CD14-positive monocyte (primary cell): ENCODE results near the gene IRF6. TPM values are rescaled to one million over a fixed set of nuclear protein-coding genes. Genes with fewer than 3 reads are reported as not detected.

Experiments
- DNase-seq, 3 donors: peaks; one replicate each; pipeline ENCODE4 v3.0.0-alpha.2; 2011 to 2022
- H2AFZ ChIP-seq: 2 replicates; pipeline ENCODE4 v1.6.0; 2012; ENCODE audit warnings: mild to moderate bottlenecking, low read depth, low read length, inconsistent platforms; ENCODE audit not compliant: insufficient read depth, poor library complexity, severe bottlenecking
- H3K27ac ChIP-seq, 2 donors: 1 replicate in 1 of 2; 2 replicates in 1 of 2; pipeline ENCODE4 v1.5.1; 2012 to 2013; ENCODE audit warnings: low read length in 2 of 2, control low read depth in 1 of 2, inconsistent platforms in 1 of 2, low read depth in 1 of 2, mild to moderate bottlenecking in 1 of 2
- H3K27me3 ChIP-seq, 2 donors: one replicate each; pipeline versions ENCODE4 v1.6.0 to v1.6.1; 2011 to 2013; ENCODE audit warnings: low read length in 2 of 2; ENCODE audit not compliant: control insufficient read depth in 2 of 2, insufficient read depth in 2 of 2
- H3K36me3 ChIP-seq, 2 donors: replicated peaks in 1 of 2; 1 replicate in 1 of 2; 2 replicates in 1 of 2; pipeline versions ENCODE4 v1.5.1 to v1.6.1; 2012 to 2013; ENCODE audit warnings: low read length in 2 of 2, control low read depth in 1 of 2, inconsistent platforms in 1 of 2, mild to moderate bottlenecking in 1 of 2; ENCODE audit not compliant: insufficient read depth in 2 of 2, control insufficient read depth in 1 of 2
- H3K4me1 ChIP-seq, 2 donors: 1 replicate in 1 of 2; 2 replicates in 1 of 2; pipeline versions ENCODE4 v1.5.1 to v1.6.1; 2012 to 2013; ENCODE audit warnings: low read length in 2 of 2, control low read depth in 1 of 2, inconsistent platforms in 1 of 2, mild to moderate bottlenecking in 1 of 2, moderate library complexity in 1 of 2; ENCODE audit not compliant: insufficient read depth in 2 of 2, control insufficient read depth in 1 of 2
- H3K4me2 ChIP-seq: replicated peaks from 2 replicates; pipeline ENCODE3; 2012; ENCODE audit warnings: low read length, moderate library complexity, mild to moderate bottlenecking; ENCODE audit not compliant: poor library complexity, severe bottlenecking; ENCODE audit errors: extremely low read depth
- H3K4me3 ChIP-seq, 3 experiments: fragments of 200-600 bp in 1 of 3; sonication (generic) in 1 of 3; replicated peaks in 1 of 3; 1 replicate in 2 of 3; 2 replicates in 1 of 3; pipeline ENCODE4 v1.5.1; 2011 to 2013; ENCODE audit warnings: low read length in 3 of 3, mild to moderate bottlenecking in 3 of 3, control low read depth in 2 of 3, low read depth in 2 of 3, inconsistent platforms in 1 of 3, moderate library complexity in 1 of 3
- H3K79me2 ChIP-seq: 2 replicates; pipeline ENCODE4 v1.6.0; 2012; ENCODE audit warnings: mild to moderate bottlenecking, control low read depth, inconsistent platforms, low read length, moderate library complexity; ENCODE audit not compliant: insufficient read depth
- H3K9ac ChIP-seq: 2 replicates; pipeline ENCODE4 v1.6.0; 2017; ENCODE audit warnings: low read length, mild to moderate bottlenecking; ENCODE audit not compliant: insufficient read depth, poor library complexity, severe bottlenecking
- H3K9me3 ChIP-seq, 2 donors: replicated peaks in 1 of 2; 1 replicate in 1 of 2; 2 replicates in 1 of 2; pipeline versions ENCODE4 v1.5.1 to v1.6.1; 2012 to 2013; ENCODE audit warnings: low read length in 2 of 2, control low read depth in 1 of 2; ENCODE audit not compliant: control insufficient read depth in 1 of 2, insufficient read depth in 1 of 2
- H4K20me1 ChIP-seq: 2 replicates; pipeline ENCODE4 v1.6.0; 2012; ENCODE audit warnings: mild to moderate bottlenecking, low read length, control low read depth, moderate library complexity; ENCODE audit not compliant: insufficient read depth
- H3K27ac Mint-ChIP-seq, 7 donors: one replicate each; pipeline ENCODE4 v1.8.0; 2020; ENCODE audit warnings: mild to moderate bottlenecking in 7 of 7, mixed read lengths in 7 of 7, moderate library complexity in 6 of 7, inconsistent platforms in 2 of 7
- H3K27me3 Mint-ChIP-seq, 3 donors: one replicate each; pipeline ENCODE4 v1.8.0; 2021 to 2022; ENCODE audit warnings: low read depth in 3 of 3, mild to moderate bottlenecking in 3 of 3, mixed read lengths in 3 of 3, moderate library complexity in 3 of 3, inconsistent platforms in 1 of 3
- H3K36me3 Mint-ChIP-seq, 2 donors: one replicate each; pipeline ENCODE4 v1.8.0; 2020; ENCODE audit warnings: mixed read lengths in 2 of 2, inconsistent platforms in 1 of 2, mild to moderate bottlenecking in 1 of 2
- H3K4me1 Mint-ChIP-seq: one replicate; pipeline ENCODE4 v1.8.0; 2020; ENCODE audit warnings: mild to moderate bottlenecking, mixed read lengths
- H3K4me3 Mint-ChIP-seq, 2 donors: one replicate each; pipeline ENCODE4 v1.8.0; 2020; ENCODE audit warnings: mild to moderate bottlenecking in 2 of 2, mixed read lengths in 2 of 2, moderate library complexity in 1 of 2
- H3K9me3 Mint-ChIP-seq, 7 donors: one replicate each; pipeline ENCODE4 v1.8.0; 2020 to 2022; ENCODE audit warnings: mixed read lengths in 7 of 7, mild to moderate bottlenecking in 6 of 7, moderate library complexity in 6 of 7, inconsistent platforms in 2 of 7
- CTCF ChIP-seq: fragments of 200-600 bp; IDR thresholded peaks from one replicate; pipeline ENCODE4 v1.8.0; 2022; ENCODE audit warnings: antibody characterized with exemption, mild to moderate bottlenecking
- WGBS: methylation state at CpG from one replicate; pipeline ENCODE4 v1.1.5; 2013; ENCODE audit warnings: missing lambda C conversion rate; ENCODE audit not compliant: insufficient coverage; 5-methylcytosine and 5-hydroxymethylcytosine counted together
- intact Hi-C, 2 donors: fragments of 100-400 bp; cut with micrococcal nuclease; formaldehyde crosslinking; loops; one replicate each; pipeline versions ENCODE4 v1.15.0 to v1.15.1; 2023
- polyA plus RNA-seq, 3 donors: library from polyadenylated mRNA; depleted of rRNA in 1 of 3; unstranded in 2 of 3; stranded (reverse) in 1 of 3; fragments of 300-500 nt in 2 of 3; fragments of >200 nt in 1 of 3; fragmentation: Illumina TruSeq in 2 of 3; gene quantifications; 1 replicate in 2 of 3; 2 replicates in 1 of 3; pipeline ENCODE4 v1.2.3, GENCODE V29; 2012 to 2021

IRF6 gene
- polyA plus RNA-seq, 3 donors, result 0.21 to 0.62 (median 0.35) TPM

- Mint-ChIP-seq H3K36me3 (peaks cover 66 to 70% of the 10 kb centered on the region in 2 donors), H3K27me3 (peaks cover 0 to 2% (median 0%) of the 10 kb centered on the region in 3 donors), H3K4me1 (peaks cover 83% of the 10 kb centered on the region), H3K4me3 (no peak overlapping the region), H3K9me3 (no peaks in the 10 kb centered on the region), H3K27ac (peak overlapping the region; percentile 65 to 98 (median 81))
- Histone ChIP-seq H3K9me3 (no peaks in the 10 kb centered on the region), H4K20me1 (peaks cover 46% of the 10 kb centered on the region), H3K27me3 (no peaks in the 10 kb centered on the region), H3K4me1 (peaks cover 78 to 97% of the 10 kb centered on the region in 2 donors), H3K9ac (no peak overlapping the region), H3K4me2 (peak overlapping the region; percentile 96), H3K36me3 (peaks cover 63 to 67% of the 10 kb centered on the region in 2 donors), H3K79me2 (peaks cover 88% of the 10 kb centered on the region), H3K4me3 (peak overlapping the region in 1 of 3 experiments; percentile 23), H2AFZ (no peak overlapping the region), H3K27ac (peak overlapping the region; percentile 21 to 91)
- intact Hi-C loops, result no loop called here
- WGBS, result 100% methylated on average over 11 of the region's 12 CpGs
- no peak for DNase-seq
- TF ChIP-seq CTCF, result no peak
Observed at GRCh38 chr1:209759829-209760359, 46.0 kb downstream of the IRF6 start.

- TF ChIP-seq CTCF, result no peak
- Mint-ChIP-seq H3K4me1 (peaks cover 83% of the 10 kb centered on the region), H3K27ac (peak overlapping the region; percentile 69 to 98 (median 84)), H3K4me3 (peak overlapping the region; percentile 93 to 98), H3K36me3 (peaks cover 56 to 57% of the 10 kb centered on the region in 2 donors), H3K9me3 (no peaks in the 10 kb centered on the region), H3K27me3 (peaks cover 0 to 2% (median 0%) of the 10 kb centered on the region in 3 donors)
- peaks cover 48 to 53% of the 10 kb centered on the region in 2 donors for H3K36me3 ChIP-seq
- peak overlapping the region in 2 of 3 experiments; percentile 44 to 92 for H3K4me3 ChIP-seq
- H3K27me3 ChIP-seq, result no peaks in the 10 kb centered on the region
- H3K9ac ChIP-seq, result peak overlapping the region; percentile 71
- WGBS, result no CpG with 5 or more reads among the region's 3 CpGs
- DNase-seq, result no peak
- intact Hi-C loops, result no loop called here
- H3K4me2 ChIP-seq, result peak overlapping the region; percentile 96
- peaks cover 74% of the 10 kb centered on the region for H3K79me2 ChIP-seq
- H3K27ac ChIP-seq, result peak overlapping the region in 1 of 2 donors; percentile 91
- H3K9me3 ChIP-seq, result no peaks in the 10 kb centered on the region
- H4K20me1 ChIP-seq, result peaks cover 46% of the 10 kb centered on the region
- no peak overlapping the region for H2AFZ ChIP-seq
- H3K4me1 ChIP-seq, result peaks cover 83 to 91% of the 10 kb centered on the region in 2 donors
Observed at GRCh38 chr1:209758400-209758799, 47.5 kb downstream of the IRF6 start.
